ENCODE results near the gene IZUMO4. TPM values are rescaled to one million over a fixed set of nuclear protein-coding genes. Genes with fewer than 3 reads are reported as not detected.

IZUMO4 gene
- total RNA-seq, 2 experiments from 2014 or later, result 17.4 to 17.9 TPM

DNA sequence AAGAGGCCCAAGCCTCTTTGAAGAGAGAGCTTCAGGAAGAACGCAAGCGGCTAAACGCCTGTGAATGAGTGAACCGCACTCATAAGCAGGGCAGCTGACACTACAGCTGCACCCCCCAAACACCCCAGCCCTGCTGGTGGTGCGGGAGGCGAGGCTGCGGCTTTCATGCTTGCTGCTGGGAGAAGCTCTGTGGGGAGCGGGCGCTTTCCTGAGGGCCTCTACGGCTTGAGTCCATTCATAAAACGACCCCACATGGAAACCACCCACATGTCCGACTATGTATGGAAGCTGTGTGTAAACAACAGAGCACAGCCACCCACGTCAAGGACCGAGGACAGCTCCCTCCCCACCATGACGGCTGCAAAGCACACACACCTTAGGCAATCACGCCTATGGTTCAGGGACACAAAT, 49.1 kb downstream of the IZUMO4 start:
- peaks cover 63% of the 10 kb centered on the region for H3K4me1 ChIP-seq (ENCODE audit: insufficient read depth, low read length)
- peak; percentile 64 for ATAC-seq (ENCODE audit: poor library complexity)
- no peak overlapping the region for H3K4me3 ChIP-seq (ENCODE audit: low read length)
- Mint-ChIP-seq H3K4me3 (peak overlapping the region; percentile 79), H3K4me1 (ENCODE audit: low read depth) (peaks cover 40% of the 10 kb centered on the region), H3K27ac (peak overlapping the region; percentile 47), H3K27me3 (no peaks in the 10 kb centered on the region), H3K36me3 (ENCODE audit: low read depth) (peaks cover 9% of the 10 kb centered on the region), H3K9me3 (no peaks in the 10 kb centered on the region)
- intact Hi-C loops (cut with DNase I, micrococcal nuclease), result no loop called here
- DNase-seq, result peak in 3 of 14 experiments; percentile 21 to 49 (median 33)
- POLR2A ChIA-PET, result interaction anchor here (1.1 kb wide), 1 partner anchor 103 kb away, joined by 3 read pairs; no protein-coding TSS in a partner anchor
- no peaks in the 10 kb centered on the region for H3K27me3 ChIP-seq (ENCODE audit: control insufficient read depth in 1 of 2, insufficient read depth in 2 of 2, low read length in 2 of 2)
- no peaks in the 10 kb centered on the region for H3K9me3 ChIP-seq (ENCODE audit: control insufficient read depth in 1 of 2, insufficient read depth in 1 of 2, low read length in 2 of 2)
- peaks cover 24% of the 10 kb centered on the region for H3K36me3 ChIP-seq (ENCODE audit: insufficient read depth, low read length)
- CTCF ChIA-PET, result interaction anchor here (0.9 to 1.1 kb wide), 2 partner anchors 10 to 127 kb away, joined by 3 to 4 read pairs; no protein-coding TSS in a partner anchor
- TF ChIP-seq, protein P1, sequence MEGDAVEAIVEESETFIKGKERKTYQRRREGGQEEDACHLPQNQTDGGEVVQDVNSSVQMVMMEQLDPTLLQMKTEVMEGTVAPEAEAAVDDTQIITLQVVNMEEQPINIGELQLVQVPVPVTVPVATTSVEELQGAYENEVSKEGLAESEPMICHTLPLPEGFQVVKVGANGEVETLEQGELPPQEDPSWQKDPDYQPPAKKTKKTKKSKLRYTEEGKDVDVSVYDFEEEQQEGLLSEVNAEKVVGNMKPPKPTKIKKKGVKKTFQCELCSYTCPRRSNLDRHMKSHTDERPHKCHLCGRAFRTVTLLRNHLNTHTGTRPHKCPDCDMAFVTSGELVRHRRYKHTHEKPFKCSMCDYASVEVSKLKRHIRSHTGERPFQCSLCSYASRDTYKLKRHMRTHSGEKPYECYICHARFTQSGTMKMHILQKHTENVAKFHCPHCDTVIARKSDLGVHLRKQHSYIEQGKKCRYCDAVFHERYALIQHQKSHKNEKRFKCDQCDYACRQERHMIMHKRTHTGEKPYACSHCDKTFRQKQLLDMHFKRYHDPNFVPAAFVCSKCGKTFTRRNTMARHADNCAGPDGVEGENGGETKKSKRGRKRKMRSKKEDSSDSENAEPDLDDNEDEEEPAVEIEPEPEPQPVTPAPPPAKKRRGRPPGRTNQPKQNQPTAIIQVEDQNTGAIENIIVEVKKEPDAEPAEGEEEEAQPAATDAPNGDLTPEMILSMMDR (IDR thresholded peaks at IDR 0.05), result no peak
- H3K27ac ChIP-seq (ENCODE audit: low read depth in 1 of 2, low read length in 2 of 2), result no peak overlapping the region

DNA sequence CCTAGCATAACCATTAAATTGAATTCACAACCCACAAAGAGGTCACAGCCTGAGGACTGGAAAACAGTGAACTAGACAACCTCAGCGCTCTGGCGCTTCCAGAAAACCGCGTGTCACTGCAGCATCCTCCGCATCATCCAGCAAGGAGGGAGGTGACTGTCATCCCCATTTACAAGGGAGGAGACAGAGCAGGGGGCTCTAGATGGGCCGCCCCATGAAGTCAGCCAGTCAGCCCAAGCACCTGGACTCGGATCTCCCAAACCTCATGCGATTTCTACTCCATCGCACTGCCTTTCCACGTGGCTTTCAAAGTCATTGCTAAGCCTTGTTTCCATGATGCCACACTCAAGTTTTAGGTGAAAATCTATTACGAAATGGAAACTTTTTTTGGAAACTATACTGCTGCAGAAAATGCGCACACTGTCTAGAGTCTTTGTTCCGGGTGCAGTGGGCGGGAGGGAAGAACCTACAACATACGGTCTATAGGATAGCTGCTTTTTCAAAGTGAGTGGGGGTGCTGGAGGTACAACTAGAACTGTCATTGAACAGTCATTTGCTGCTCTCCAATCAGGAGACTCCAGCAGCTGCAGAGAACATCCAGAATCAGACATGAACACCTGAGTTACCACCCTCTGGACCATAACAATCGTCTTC, 51.9 kb downstream of the IZUMO4 start:
- H3K27ac Mint-ChIP-seq, result peak overlapping the region; percentile 85
- peaks cover 47% of the 10 kb centered on the region for H3K4me1 Mint-ChIP-seq (ENCODE audit: low read depth)
- Histone ChIP-seq H3K9me3 (ENCODE audit: control insufficient read depth in 1 of 2, insufficient read depth in 1 of 2, low read length in 2 of 2) (no peaks in the 10 kb centered on the region), H3K27me3 (ENCODE audit: control insufficient read depth in 1 of 2, insufficient read depth in 2 of 2, low read length in 2 of 2) (no peaks in the 10 kb centered on the region), H3K4me3 (ENCODE audit: low read length) (no peak overlapping the region), H3K27ac (ENCODE audit: low read depth in 1 of 2, low read length in 2 of 2) (peak overlapping the region; percentile 9 to 13), H3K4me1 (ENCODE audit: insufficient read depth, low read length) (peaks cover 70% of the 10 kb centered on the region), H3K36me3 (ENCODE audit: insufficient read depth, low read length) (peaks cover 18% of the 10 kb centered on the region)
- ATAC-seq (ENCODE audit: poor library complexity) (no peak), DNase-seq (peak in 1 of 14 experiments; percentile 38)
- H3K36me3 Mint-ChIP-seq (ENCODE audit: low read depth), result peaks cover 9% of the 10 kb centered on the region
- POLR2A ChIA-PET, result no interaction called here
- intact Hi-C loops (cut with DNase I, micrococcal nuclease), result no loop called here
- TF ChIP-seq, protein P1 (IDR thresholded peaks at IDR 0.05), result no peak
- H3K27me3 Mint-ChIP-seq, result no peaks in the 10 kb centered on the region
- H3K9me3 Mint-ChIP-seq, result no peaks in the 10 kb centered on the region
- CTCF ChIA-PET, result no interaction called here
- H3K4me3 Mint-ChIP-seq, result peak overlapping the region; percentile 86

Other genes starting within 250 kb of the IZUMO4 start
- gene REXO1, start 248.4 kb upstream of the IZUMO4 start, total RNA-seq, result 100 to 1,000 TPM; 106 to 114 TPM
- 10 to 100 TPM; 83.8 to 89.2 TPM for gene KLF16, start 233.3 kb upstream of the IZUMO4 start, total RNA-seq
- 100 to 1,000 TPM; 156 to 172 TPM for gene ABHD17A, start 211.4 kb upstream of the IZUMO4 start, total RNA-seq
- 1 to 10 TPM; 7.9 to 8.2 TPM for gene ADAT3, start 191.5 kb upstream of the IZUMO4 start, total RNA-seq
- gene SCAMP4, start 191.5 kb upstream of the IZUMO4 start, total RNA-seq, result 10 to 100 TPM; 12.7 to 15.4 TPM
- gene CSNK1G2, start 155.7 kb upstream of the IZUMO4 start, total RNA-seq, result 100 to 1,000 TPM; 122 to 127 TPM
- gene BTBD2, start 81.2 kb upstream of the IZUMO4 start, total RNA-seq, result 10 to 100 TPM; 44.4 to 44.9 TPM
- gene MKNK2, start 45.7 kb upstream of the IZUMO4 start, total RNA-seq, result 100 to 1,000 TPM; 325 to 347 TPM
- 10 to 100 TPM; 96.4 to 97.3 TPM for gene MOB3A, start 589 bp upstream of the IZUMO4 start, total RNA-seq
- 10 to 100 TPM; 41.8 to 41.9 TPM for gene AP3D1, start 54.7 kb downstream of the IZUMO4 start, total RNA-seq
- gene DOT1L, start 67.0 kb downstream of the IZUMO4 start, total RNA-seq, result 10 to 100 TPM; 20.9 to 24.8 TPM
- gene PLEKHJ1, start 139.4 kb downstream of the IZUMO4 start, total RNA-seq, result 10 to 100 TPM; 21.4 to 23.2 TPM
- 100 to 1,000 TPM; 186 to 194 TPM for gene SF3A2, start 139.9 kb downstream of the IZUMO4 start, total RNA-seq
- gene AMH, start 152.4 kb downstream of the IZUMO4 start, total RNA-seq, result 1 to 10 TPM; 3.3 to 3.5 TPM
- under 1 TPM; 0.56 to 0.58 TPM for gene JSRP1, start 159.5 kb downstream of the IZUMO4 start, total RNA-seq
- not detected for gene PEAK3, start 185.3 kb downstream of the IZUMO4 start, total RNA-seq
- under 1 TPM; 0.33 to 0.39 TPM for gene LINGO3, start 211.2 kb downstream of the IZUMO4 start, total RNA-seq
- gene LSM7, start 231.7 kb downstream of the IZUMO4 start, total RNA-seq, result 10 to 100 TPM; 73.6 to 80.1 TPM
- gene SPPL2B, start 231.8 kb downstream of the IZUMO4 start, total RNA-seq, result 100 to 1,000 TPM; 106 to 111 TPM